Esophagus squamous epithelium (tissue), 4 donors: ENCODE data around the gene DIS3L2.

Experiments used
- POLR2A ChIP-seq, 4 donors: fragments of 450-650 bp; IDR thresholded peaks; one replicate each; pipeline ENCODE4 v1.6.1; 2017; ENCODE audit warnings: antibody characterized with exemption in 4 of 4, mild to moderate bottlenecking in 4 of 4, moderate library complexity in 3 of 4
- TF ChIP-seq, protein P1 (sequence below), 6 experiments: fragments of 450-650 bp in 4 of 6; fragments of 200-600 bp in 2 of 6; sonication (generic) in 2 of 6; IDR thresholded peaks; one replicate each; pipeline ENCODE4 v1.5.1; 2016 to 2019; ENCODE audit warnings: antibody characterized with exemption in 6 of 6, mild to moderate bottlenecking in 4 of 6, moderate library complexity in 4 of 6

- TF ChIP-seq, protein P1, sequence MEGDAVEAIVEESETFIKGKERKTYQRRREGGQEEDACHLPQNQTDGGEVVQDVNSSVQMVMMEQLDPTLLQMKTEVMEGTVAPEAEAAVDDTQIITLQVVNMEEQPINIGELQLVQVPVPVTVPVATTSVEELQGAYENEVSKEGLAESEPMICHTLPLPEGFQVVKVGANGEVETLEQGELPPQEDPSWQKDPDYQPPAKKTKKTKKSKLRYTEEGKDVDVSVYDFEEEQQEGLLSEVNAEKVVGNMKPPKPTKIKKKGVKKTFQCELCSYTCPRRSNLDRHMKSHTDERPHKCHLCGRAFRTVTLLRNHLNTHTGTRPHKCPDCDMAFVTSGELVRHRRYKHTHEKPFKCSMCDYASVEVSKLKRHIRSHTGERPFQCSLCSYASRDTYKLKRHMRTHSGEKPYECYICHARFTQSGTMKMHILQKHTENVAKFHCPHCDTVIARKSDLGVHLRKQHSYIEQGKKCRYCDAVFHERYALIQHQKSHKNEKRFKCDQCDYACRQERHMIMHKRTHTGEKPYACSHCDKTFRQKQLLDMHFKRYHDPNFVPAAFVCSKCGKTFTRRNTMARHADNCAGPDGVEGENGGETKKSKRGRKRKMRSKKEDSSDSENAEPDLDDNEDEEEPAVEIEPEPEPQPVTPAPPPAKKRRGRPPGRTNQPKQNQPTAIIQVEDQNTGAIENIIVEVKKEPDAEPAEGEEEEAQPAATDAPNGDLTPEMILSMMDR (IDR thresholded peaks at IDR 0.05), result no peak
- TF ChIP-seq POLR2A (IDR thresholded peaks at IDR 0.05), result no peak
These were observed 33.0 kb upstream of the DIS3L2 start for GRCh38 chr2:231928481-231928880.
